Retina (tissue), 1 donor: ENCODE results near the gene HIVEP3.
A peak's percentile ranks its signal among the peaks of the same experiment; 100 is the strongest.

Source experiments
- DNase-seq: peaks from one replicate; pipeline ENCODE4 v3.0.0-alpha.2; 2016

The HIVEP3 gene

GRCh38 chr1:41677620-41678019, 241.1 kb downstream of the HIVEP3 start:
- no peak for DNase-seq

GRCh38 chr1:41675401-41675800, 243.3 kb downstream of the HIVEP3 start:
- no peak for DNase-seq

- no peak for DNase-seq
Measured at GRCh38 chr1:41674522-41674921, 244.2 kb downstream of the HIVEP3 start.

GRCh38 chr1:41673806-41674205, 244.9 kb downstream of the HIVEP3 start:
- DNase-seq: no peak

- no peak for DNase-seq
Measured at GRCh38 chr1:41673378-41673777, 245.3 kb downstream of the HIVEP3 start.

- DNase-seq: no peak
Measured at GRCh38 chr1:41672641-41673361, 245.9 kb downstream of the HIVEP3 start.

- DNase-seq: no peak
Measured at GRCh38 chr1:41672173-41672572, 246.5 kb downstream of the HIVEP3 start.

GRCh38 chr1:41671116-41671755, 247.5 kb downstream of the HIVEP3 start:
- DNase-seq: no peak

- DNase-seq: no peak
Measured at GRCh38 chr1:41670217-41670957, 248.3 kb downstream of the HIVEP3 start.

GRCh38 chr1:41668967-41669366, 249.8 kb downstream of the HIVEP3 start:
- no peak for DNase-seq

GRCh38 chr1:41668054-41668660, 250.6 kb downstream of the HIVEP3 start:
- no peak for DNase-seq

GRCh38 chr1:41666981-41667631, 251.6 kb downstream of the HIVEP3 start:
- DNase-seq: no peak

- DNase-seq: no peak
Measured at GRCh38 chr1:41665962-41666917, 252.5 kb downstream of the HIVEP3 start.

GRCh38 chr1:41664861-41665640, 253.7 kb downstream of the HIVEP3 start:
- DNase-seq: no peak

- no peak for DNase-seq
Measured at GRCh38 chr1:41663671-41664400, 254.9 kb downstream of the HIVEP3 start.

- DNase-seq: peak; percentile 30
Measured at GRCh38 chr1:41662765-41663437, 255.8 kb downstream of the HIVEP3 start.

- DNase-seq: peak; percentile 56
Measured at GRCh38 chr1:41662061-41662764, 256.5 kb downstream of the HIVEP3 start.

GRCh38 chr1:41661428-41662060, 257.2 kb downstream of the HIVEP3 start:
- DNase-seq: peak; percentile 73
